HL-60 (cell line): ENCODE data around the gene PHACTR3.

Experiments used
- CTCF ChIP-seq: IDR thresholded peaks from one replicate; pipeline ENCODE4 v1.5.1; 2011; ENCODE audit warnings: low read length, control low read depth, inconsistent platforms; ENCODE audit not compliant: insufficient read depth
- GABPA ChIP-seq: IDR thresholded peaks from 2 replicates; pipeline ENCODE4 v1.6.1; 2012; ENCODE audit warnings: low read depth
- SPI1 ChIP-seq: IDR thresholded peaks from 2 replicates; pipeline ENCODE4 v1.6.1; 2012; ENCODE audit warnings: low read depth, mild to moderate bottlenecking, borderline replicate concordance

DNA sequence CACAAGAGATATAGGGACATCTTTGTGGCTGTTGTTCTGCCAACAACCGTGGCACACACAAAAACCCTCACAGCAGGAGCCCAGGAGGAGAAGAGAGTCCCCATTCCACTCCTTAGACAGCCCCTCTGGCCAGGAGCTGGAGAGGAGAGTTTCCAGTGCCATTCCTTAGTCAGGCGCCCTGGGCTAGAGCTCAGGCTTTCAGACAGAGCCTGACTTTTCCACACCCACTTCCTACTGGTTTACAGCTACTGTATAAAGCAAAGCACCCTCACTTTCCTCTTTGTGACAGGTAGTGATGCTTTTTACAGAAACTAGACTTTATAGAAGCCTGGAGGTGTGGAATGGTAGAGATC lies 183.2 kb downstream of the PHACTR3 start:
- TF ChIP-seq CTCF (no peak), SPI1 (no peak), GABPA (no peak)
